Type B pancreatic cell (in vitro differentiated cells): ENCODE data around the gene MAML2. TPM values are rescaled to one million over a fixed set of nuclear protein-coding genes. Genes with fewer than 3 reads are reported as not detected.
"Not testable (repeated sequence)": the region's sequence is repeated elsewhere in the genome, so short reads cannot be mapped to it uniquely, and the experiment has no call there.

Experiments used
- DNase-seq: peaks from one replicate; pipeline ENCODE4 v3.0.0; 2021; ENCODE audit warnings: mixed read lengths; ENCODE audit not compliant: unreplicated experiment; ENCODE audit errors: extremely low spot score
- H3K27ac Mint-ChIP-seq: 2 replicates; pipeline ENCODE4 v1.8.0; 2021; ENCODE audit warnings: mild to moderate bottlenecking, mixed read lengths
- H3K27me3 Mint-ChIP-seq: 2 replicates; pipeline ENCODE4 v1.8.0; 2021; ENCODE audit warnings: mixed read lengths
- H3K36me3 Mint-ChIP-seq: 2 replicates; pipeline ENCODE4 v1.8.0; 2021; ENCODE audit warnings: mixed read lengths
- H3K4me1 Mint-ChIP-seq: one replicate; pipeline ENCODE4 v1.8.0; 2021; ENCODE audit warnings: mixed read lengths; ENCODE audit not compliant: unreplicated experiment
- H3K4me3 Mint-ChIP-seq: 2 replicates; pipeline ENCODE4 v1.8.0; 2021; ENCODE audit warnings: mild to moderate bottlenecking, mixed read lengths
- H3K9me3 Mint-ChIP-seq: 2 replicates; pipeline ENCODE4 v1.8.0; 2021; ENCODE audit warnings: mixed read lengths
- total RNA-seq: library from RNA; stranded (reverse); gene quantifications from 2 replicates; pipeline ENCODE4 v1.2.1, GENCODE V29; 2021; ENCODE audit warnings: low replicate concordance
- TF ChIP-seq, protein P1 (sequence below): fragments of 200-600 bp; sonication (generic); conservative IDR thresholded peaks from 2 replicates; pipeline ENCODE4 v1.5.0; 2021; ENCODE audit warnings: antibody characterized with exemption, mild to moderate bottlenecking

MAML2 gene
- total RNA-seq, 1 donor from 2014 or later, result 20.8 TPM

DNA sequence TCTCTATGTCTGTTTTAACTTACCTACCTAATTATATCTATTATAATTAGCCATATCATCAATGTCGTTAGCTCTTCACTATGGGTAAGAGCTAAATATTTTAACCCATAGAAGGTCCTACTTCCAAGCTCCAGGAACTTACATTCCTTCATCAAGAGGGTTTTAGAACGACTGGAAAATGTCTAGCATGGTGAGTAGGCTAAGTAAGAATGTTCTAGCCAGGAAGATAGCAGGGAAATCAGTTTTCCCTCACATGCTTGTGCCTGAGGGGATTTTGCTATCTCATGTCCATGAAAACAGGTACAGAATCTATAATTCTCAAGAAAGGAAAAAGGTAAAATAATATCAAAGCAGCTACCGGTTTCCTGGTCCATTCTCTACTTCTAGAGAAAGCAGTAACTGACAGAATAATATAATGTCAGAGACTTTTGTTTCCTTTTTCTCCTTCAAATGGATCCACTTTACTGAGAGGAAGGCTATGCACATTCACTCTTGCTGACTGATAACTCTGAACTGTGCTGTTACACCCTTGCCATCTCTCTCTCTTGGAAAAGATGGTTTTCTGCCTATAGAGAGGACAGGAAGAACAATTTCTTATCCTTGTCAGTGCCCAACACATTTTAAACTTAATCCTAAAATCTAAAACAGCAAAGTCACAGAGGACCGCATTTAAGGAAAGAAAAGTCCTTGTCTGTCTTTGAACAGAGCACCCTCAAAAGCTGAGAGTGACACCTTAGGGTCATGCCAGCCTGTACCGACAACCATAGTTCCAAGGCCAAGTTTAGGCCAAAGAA lies 67.0 kb downstream of the MAML2 start:
- Mint-ChIP-seq H3K27me3 (no peaks in the 10 kb centered on the region), H3K27ac (peak overlapping the region; percentile 86), H3K4me1 (peaks cover 45% of the 10 kb centered on the region), H3K9me3 (peaks cover 8% of the 10 kb centered on the region), H3K36me3 (peaks cover 24% of the 10 kb centered on the region), H3K4me3 (no peak overlapping the region)
- no peak for DNase-seq
- TF ChIP-seq, protein P1, sequence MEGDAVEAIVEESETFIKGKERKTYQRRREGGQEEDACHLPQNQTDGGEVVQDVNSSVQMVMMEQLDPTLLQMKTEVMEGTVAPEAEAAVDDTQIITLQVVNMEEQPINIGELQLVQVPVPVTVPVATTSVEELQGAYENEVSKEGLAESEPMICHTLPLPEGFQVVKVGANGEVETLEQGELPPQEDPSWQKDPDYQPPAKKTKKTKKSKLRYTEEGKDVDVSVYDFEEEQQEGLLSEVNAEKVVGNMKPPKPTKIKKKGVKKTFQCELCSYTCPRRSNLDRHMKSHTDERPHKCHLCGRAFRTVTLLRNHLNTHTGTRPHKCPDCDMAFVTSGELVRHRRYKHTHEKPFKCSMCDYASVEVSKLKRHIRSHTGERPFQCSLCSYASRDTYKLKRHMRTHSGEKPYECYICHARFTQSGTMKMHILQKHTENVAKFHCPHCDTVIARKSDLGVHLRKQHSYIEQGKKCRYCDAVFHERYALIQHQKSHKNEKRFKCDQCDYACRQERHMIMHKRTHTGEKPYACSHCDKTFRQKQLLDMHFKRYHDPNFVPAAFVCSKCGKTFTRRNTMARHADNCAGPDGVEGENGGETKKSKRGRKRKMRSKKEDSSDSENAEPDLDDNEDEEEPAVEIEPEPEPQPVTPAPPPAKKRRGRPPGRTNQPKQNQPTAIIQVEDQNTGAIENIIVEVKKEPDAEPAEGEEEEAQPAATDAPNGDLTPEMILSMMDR, result no peak

DNA sequence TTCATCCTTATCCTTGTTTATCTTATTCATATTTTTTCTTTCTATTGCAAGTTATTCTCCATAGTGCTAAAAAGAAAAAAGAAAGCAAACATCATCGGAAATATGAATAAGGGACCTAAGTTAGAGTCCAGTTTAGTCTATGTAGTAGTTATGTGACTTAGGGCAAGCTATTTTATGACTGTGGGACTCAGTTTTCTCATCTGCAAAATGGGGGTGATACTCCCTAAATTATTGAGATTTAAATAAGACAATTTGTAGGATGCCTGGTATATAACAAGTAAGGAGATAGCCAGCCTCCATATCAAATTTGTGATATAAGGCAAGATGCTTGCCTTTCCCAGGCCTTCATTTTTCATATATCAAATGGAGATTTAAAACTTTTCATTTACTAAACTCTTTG lies 69.5 kb downstream of the MAML2 start:
- Mint-ChIP-seq H3K9me3 (peaks cover 21% of the 10 kb centered on the region), H3K27ac (peak overlapping the region; percentile 99), H3K36me3 (peaks cover 39% of the 10 kb centered on the region), H3K27me3 (no peaks in the 10 kb centered on the region), H3K4me1 (peaks cover 28% of the 10 kb centered on the region), H3K4me3 (no peak overlapping the region)
- TF ChIP-seq, protein P1, result no peak
- no peak for DNase-seq

- H3K27ac Mint-ChIP-seq, result peak overlapping the region; percentile 99
- TF ChIP-seq, protein P1, result no peak
- peak overlapping the region; percentile 81 for H3K4me3 Mint-ChIP-seq
- peaks cover 35% of the 10 kb centered on the region for H3K36me3 Mint-ChIP-seq
- H3K4me1 Mint-ChIP-seq, result peaks cover 20% of the 10 kb centered on the region
- no peaks in the 10 kb centered on the region for H3K27me3 Mint-ChIP-seq
- no peak for DNase-seq
- H3K9me3 Mint-ChIP-seq, result peaks cover 22% of the 10 kb centered on the region
These were observed 70.3 kb downstream of the MAML2 start for GRCh38 chr11:96272529-96273222.

- H3K27me3 Mint-ChIP-seq, result no peaks in the 10 kb centered on the region
- peak overlapping the region; percentile 99 for H3K27ac Mint-ChIP-seq
- peaks cover 22% of the 10 kb centered on the region for H3K4me1 Mint-ChIP-seq
- H3K4me3 Mint-ChIP-seq, result peak overlapping the region; percentile 31
- DNase-seq, result no peak
- TF ChIP-seq, protein P1, result no peak
- peaks cover 22% of the 10 kb centered on the region for H3K9me3 Mint-ChIP-seq
- peaks cover 40% of the 10 kb centered on the region for H3K36me3 Mint-ChIP-seq
These were observed 71.2 kb downstream of the MAML2 start for GRCh38 chr11:96271777-96272176.

- H3K27me3 Mint-ChIP-seq, H3K4me3 Mint-ChIP-seq, DNase-seq: not testable (repeated sequence)
- Mint-ChIP-seq H3K27ac (peak overlapping the region; percentile 99), H3K9me3 (peaks cover 22% of the 10 kb centered on the region), H3K4me1 (peaks cover 21% of the 10 kb centered on the region), H3K36me3 (peaks cover 40% of the 10 kb centered on the region)
These were observed 71.6 kb downstream of the MAML2 start for GRCh38 chr11:96271352-96271751.

GRCh38 chr11:96268527-96268926 lies 74.5 kb downstream of the MAML2 start:
- not testable (repeated sequence) for H3K4me3 Mint-ChIP-seq, H3K27me3 Mint-ChIP-seq, DNase-seq
- H3K9me3 Mint-ChIP-seq, result peaks cover 28% of the 10 kb centered on the region
- H3K4me1 Mint-ChIP-seq, result peaks cover 36% of the 10 kb centered on the region
- H3K36me3 Mint-ChIP-seq, result peaks cover 45% of the 10 kb centered on the region
- peak overlapping the region; percentile 23 for H3K27ac Mint-ChIP-seq
